Measurements from ENCODE around the gene DNAH9.
A peak's percentile ranks its signal among the peaks of the same experiment; 100 is the strongest.

DNA sequence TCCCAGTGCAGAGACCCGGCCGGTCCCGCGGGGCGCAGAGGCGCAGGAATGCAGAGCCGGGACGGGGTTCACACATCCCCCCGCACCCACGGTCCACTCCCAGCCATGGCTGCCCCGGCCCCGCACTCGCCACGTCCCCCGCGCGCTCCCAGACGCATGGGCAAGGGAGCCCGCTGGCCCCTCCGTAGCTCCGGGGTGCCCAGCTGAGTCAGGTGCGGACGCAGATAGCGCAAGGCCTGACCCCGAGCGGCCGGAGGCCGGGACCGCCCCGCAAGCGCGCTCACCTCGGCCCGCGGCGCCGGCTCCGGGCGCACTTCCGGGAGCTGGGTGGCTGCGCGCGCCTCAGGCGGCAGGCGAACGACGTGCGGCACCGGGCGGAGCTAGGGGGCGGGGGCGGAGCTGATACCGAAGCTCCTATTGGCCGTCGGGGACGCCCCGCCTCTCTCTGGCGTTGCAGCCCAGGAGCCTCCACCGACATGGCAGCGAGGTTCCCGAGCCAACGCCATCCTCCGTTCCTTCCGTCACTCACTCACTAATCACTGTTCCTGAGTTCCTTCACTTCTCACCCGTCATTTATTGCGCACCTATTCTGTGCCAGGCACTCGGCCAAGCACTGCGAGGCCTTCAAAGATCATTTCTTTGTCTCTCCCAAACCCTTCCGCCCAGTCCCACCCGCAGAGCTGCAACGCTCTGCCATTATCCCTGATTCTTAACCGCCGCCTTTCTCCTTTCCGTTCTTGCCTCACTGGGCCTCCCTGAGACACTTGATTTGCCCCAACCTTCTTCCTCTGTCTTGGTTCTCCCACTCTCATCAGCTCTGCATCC lies 399.1 kb downstream of the DNAH9 start, which contains the start of gene ZNF18:
- TF ChIP-seq, protein P1, sequence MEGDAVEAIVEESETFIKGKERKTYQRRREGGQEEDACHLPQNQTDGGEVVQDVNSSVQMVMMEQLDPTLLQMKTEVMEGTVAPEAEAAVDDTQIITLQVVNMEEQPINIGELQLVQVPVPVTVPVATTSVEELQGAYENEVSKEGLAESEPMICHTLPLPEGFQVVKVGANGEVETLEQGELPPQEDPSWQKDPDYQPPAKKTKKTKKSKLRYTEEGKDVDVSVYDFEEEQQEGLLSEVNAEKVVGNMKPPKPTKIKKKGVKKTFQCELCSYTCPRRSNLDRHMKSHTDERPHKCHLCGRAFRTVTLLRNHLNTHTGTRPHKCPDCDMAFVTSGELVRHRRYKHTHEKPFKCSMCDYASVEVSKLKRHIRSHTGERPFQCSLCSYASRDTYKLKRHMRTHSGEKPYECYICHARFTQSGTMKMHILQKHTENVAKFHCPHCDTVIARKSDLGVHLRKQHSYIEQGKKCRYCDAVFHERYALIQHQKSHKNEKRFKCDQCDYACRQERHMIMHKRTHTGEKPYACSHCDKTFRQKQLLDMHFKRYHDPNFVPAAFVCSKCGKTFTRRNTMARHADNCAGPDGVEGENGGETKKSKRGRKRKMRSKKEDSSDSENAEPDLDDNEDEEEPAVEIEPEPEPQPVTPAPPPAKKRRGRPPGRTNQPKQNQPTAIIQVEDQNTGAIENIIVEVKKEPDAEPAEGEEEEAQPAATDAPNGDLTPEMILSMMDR (IDR thresholded peaks at IDR 0.05) = peak in 3 of 4 donors; percentile 8 to 32 (median 15)
- TF ChIP-seq POLR2A (IDR thresholded peaks at IDR 0.05) = peak; percentile 98

Measured in right lobe of liver (tissue), 4 donors.